Prostate gland (tissue), 2 donors: ENCODE results near the gene FKBP3. TPM values are rescaled to one million over a fixed set of nuclear protein-coding genes. Genes with fewer than 3 reads are reported as not detected.

Experiments
- DNase-seq: peaks from one replicate; pipeline ENCODE4 v3.0.0-alpha.2; 2019; ENCODE audit warnings: low spot score
- H3K27ac ChIP-seq, 2 donors: fragments of 200-600 bp; sonication (generic); 2 replicates each; pipeline ENCODE4 v1.5.1; 2017 to 2019
- H3K27me3 ChIP-seq: fragments of 200-600 bp; sonication (generic); replicated peaks from 2 replicates; pipeline ENCODE4 v1.5.1; 2019; ENCODE audit not compliant: insufficient read depth
- H3K36me3 ChIP-seq, 2 donors: fragments of 200-600 bp; sonication (generic); 1 replicate in 1 of 2; 2 replicates in 1 of 2; pipeline versions ENCODE4 v1.5.1 to v1.8.1; 2017 to 2019
- H3K4me1 ChIP-seq: fragments of 200-600 bp; sonication (generic); replicated peaks from 2 replicates; pipeline ENCODE4 v1.5.1; 2019
- H3K4me3 ChIP-seq, 2 donors: fragments of 200-600 bp; sonication (generic); 2 replicates each; pipeline ENCODE4 v1.5.1; 2017 to 2019
- H3K9me3 ChIP-seq: fragments of 200-600 bp; sonication (generic); 2 replicates; pipeline ENCODE4 v1.5.1; 2017
- POLR2A ChIP-seq: fragments of 450-650 bp; IDR thresholded peaks from one replicate; pipeline ENCODE4 v1.6.1; 2016; ENCODE audit warnings: antibody characterized with exemption, mild to moderate bottlenecking
- POLR2AphosphoS5 ChIP-seq: sonication (generic); formaldehyde crosslinking; IDR thresholded peaks from one replicate; pipeline ENCODE4 v1.6.1; 2017; ENCODE audit warnings: antibody characterized with exemption
- WGBS: methylation state at CpG from one replicate; pipeline ENCODE4 v1.1.5; 2018; 5-methylcytosine and 5-hydroxymethylcytosine counted together
- intact Hi-C: fragments of 100-400 bp; cut with DNase I; formaldehyde crosslinking; loops from one replicate; pipeline ENCODE4 v1.14.2; 2022
- total RNA-seq, 2 donors: library from RNA; depleted of rRNA; stranded (reverse); fragments of >200 nt; gene quantifications; one replicate each; pipeline ENCODE4 v1.1.0, GENCODE V29; 2016
- TF ChIP-seq, protein P1 (sequence below), 4 experiments: fragments of 200-600 bp in 2 of 4; fragments of 450-650 bp in 2 of 4; sonication (generic) in 2 of 4; IDR thresholded peaks; 1 replicate in 3 of 4; 2 replicates in 1 of 4; pipeline ENCODE4 v1.5.1; 2016 to 2019; ENCODE audit warnings: antibody characterized with exemption in 4 of 4, mild to moderate bottlenecking in 2 of 4, moderate library complexity in 2 of 4

The FKBP3 gene
- total RNA-seq, 2 donors from 2014 or later = 40.4 to 46.7 TPM

- no peak for DNase-seq
- H3K4me1 ChIP-seq = no peaks in the 10 kb centered on the region
- intact Hi-C loops = no loop called here
- H3K4me3 ChIP-seq = no peak overlapping the region
- WGBS = 64% methylated on average over 1 of the region's 1 CpG
- no peaks in the 10 kb centered on the region for H3K9me3 ChIP-seq
- no peak overlapping the region for H3K27ac ChIP-seq
- TF ChIP-seq, protein P1, sequence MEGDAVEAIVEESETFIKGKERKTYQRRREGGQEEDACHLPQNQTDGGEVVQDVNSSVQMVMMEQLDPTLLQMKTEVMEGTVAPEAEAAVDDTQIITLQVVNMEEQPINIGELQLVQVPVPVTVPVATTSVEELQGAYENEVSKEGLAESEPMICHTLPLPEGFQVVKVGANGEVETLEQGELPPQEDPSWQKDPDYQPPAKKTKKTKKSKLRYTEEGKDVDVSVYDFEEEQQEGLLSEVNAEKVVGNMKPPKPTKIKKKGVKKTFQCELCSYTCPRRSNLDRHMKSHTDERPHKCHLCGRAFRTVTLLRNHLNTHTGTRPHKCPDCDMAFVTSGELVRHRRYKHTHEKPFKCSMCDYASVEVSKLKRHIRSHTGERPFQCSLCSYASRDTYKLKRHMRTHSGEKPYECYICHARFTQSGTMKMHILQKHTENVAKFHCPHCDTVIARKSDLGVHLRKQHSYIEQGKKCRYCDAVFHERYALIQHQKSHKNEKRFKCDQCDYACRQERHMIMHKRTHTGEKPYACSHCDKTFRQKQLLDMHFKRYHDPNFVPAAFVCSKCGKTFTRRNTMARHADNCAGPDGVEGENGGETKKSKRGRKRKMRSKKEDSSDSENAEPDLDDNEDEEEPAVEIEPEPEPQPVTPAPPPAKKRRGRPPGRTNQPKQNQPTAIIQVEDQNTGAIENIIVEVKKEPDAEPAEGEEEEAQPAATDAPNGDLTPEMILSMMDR (IDR thresholded peaks at IDR 0.05) = no peak
- TF ChIP-seq POLR2AphosphoS5 (no peak), POLR2A (no peak)
- peaks cover 0 to 7% of the 10 kb centered on the region in 2 donors for H3K36me3 ChIP-seq
- H3K27me3 ChIP-seq = no peaks in the 10 kb centered on the region
Observed at GRCh38 chr14:45120096-45120495, 14.2 kb downstream of the FKBP3 start.

DNA sequence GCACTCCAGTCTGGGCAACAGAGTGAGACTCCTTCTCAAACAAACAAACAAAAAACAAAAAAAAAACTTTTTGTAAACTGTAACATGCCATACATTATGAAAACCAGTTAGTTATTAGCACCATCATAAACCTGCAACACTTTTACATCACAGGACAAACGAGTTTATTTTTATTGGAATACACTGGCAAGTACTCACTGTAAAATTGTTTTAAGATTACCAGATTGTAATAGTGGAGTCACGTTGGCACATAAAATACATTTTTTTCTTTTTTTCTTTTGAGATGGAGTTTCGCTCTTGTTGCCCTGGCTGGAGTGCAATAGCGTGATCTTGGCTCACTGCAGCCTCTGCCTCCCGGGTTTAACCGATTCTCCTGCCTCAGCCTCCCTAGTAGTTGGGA, 15.7 kb downstream of the FKBP3 start:
- Histone ChIP-seq H3K27me3 (no peaks in the 10 kb centered on the region), H3K4me3 (no peak overlapping the region), H3K27ac (peak overlapping the region in 1 of 2 donors; percentile 13), H3K4me1 (no peaks in the 10 kb centered on the region), H3K9me3 (no peaks in the 10 kb centered on the region), H3K36me3 (peaks cover 0 to 7% of the 10 kb centered on the region in 2 donors)
- TF ChIP-seq, protein P1 (IDR thresholded peaks at IDR 0.05) = no peak
- peak; percentile 61 for TF ChIP-seq POLR2AphosphoS5
- no peak for DNase-seq
- intact Hi-C loops = no loop called here
- 33% methylated on average over 6 of the region's 6 CpGs for WGBS

GRCh38 chr14:45114327-45114726, 20.0 kb downstream of the FKBP3 start:
- H3K27me3 ChIP-seq = no peaks in the 10 kb centered on the region
- 77% methylated on average over 3 of the region's 3 CpGs for WGBS
- TF ChIP-seq POLR2A = no peak
- TF ChIP-seq POLR2AphosphoS5 = no peak
- TF ChIP-seq, protein P1 (IDR thresholded peaks at IDR 0.05) = no peak
- H3K4me1 ChIP-seq = no peaks in the 10 kb centered on the region
- H3K36me3 ChIP-seq = peaks cover 0 to 7% of the 10 kb centered on the region in 2 donors
- no peak overlapping the region for H3K27ac ChIP-seq
- intact Hi-C loops = no loop called here
- DNase-seq = no peak
- no peaks in the 10 kb centered on the region for H3K9me3 ChIP-seq
- no peak overlapping the region for H3K4me3 ChIP-seq

GRCh38 chr14:45112896-45113781, 21.1 kb downstream of the FKBP3 start:
- Histone ChIP-seq H3K4me3 (peak overlapping the region in 1 of 2 donors; percentile 3), H3K9me3 (no peaks in the 10 kb centered on the region), H3K4me1 (no peaks in the 10 kb centered on the region), H3K27me3 (no peaks in the 10 kb centered on the region), H3K27ac (peak overlapping the region; percentile 21 to 56), H3K36me3 (peaks cover 0 to 7% of the 10 kb centered on the region in 2 donors)
- intact Hi-C loops = no loop called here
- peak; percentile 22 for TF ChIP-seq POLR2AphosphoS5
- no peak for TF ChIP-seq POLR2A
- 52% methylated on average over 6 of the region's 6 CpGs for WGBS
- no peak for DNase-seq

DNA sequence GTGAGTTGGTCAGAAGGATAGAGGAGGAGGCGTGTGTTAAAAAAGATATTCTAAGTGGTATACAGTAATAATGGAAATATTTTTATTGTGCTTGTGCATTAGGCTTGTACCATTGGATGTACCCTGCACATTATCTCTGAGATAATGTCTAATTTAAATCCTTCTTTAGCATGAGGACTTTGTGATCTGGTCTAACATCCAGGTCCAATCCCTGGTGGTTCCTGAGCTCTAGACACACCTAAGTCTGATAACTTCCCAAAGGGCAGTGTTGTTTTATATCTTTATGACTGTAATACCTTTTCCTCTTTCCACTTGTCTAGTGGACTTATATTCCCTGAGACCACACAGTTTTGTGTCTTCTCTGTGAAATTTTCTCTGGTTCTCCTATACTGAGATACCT, 29.7 kb downstream of the FKBP3 start:
- WGBS = 92% methylated on average over 1 of the region's 1 CpG
- intact Hi-C loops = no loop called here
- H3K36me3 ChIP-seq = no peaks in the 10 kb centered on the region
- H3K27ac ChIP-seq = no peak overlapping the region
- H3K27me3 ChIP-seq = no peaks in the 10 kb centered on the region
- no peak for DNase-seq
- H3K4me3 ChIP-seq = no peak overlapping the region
- no peaks in the 10 kb centered on the region for H3K9me3 ChIP-seq
- H3K4me1 ChIP-seq = no peaks in the 10 kb centered on the region
- TF ChIP-seq POLR2AphosphoS5 = no peak
- TF ChIP-seq, protein P1 (IDR thresholded peaks at IDR 0.05) = no peak
- no peak for TF ChIP-seq POLR2A
